ENCODE measurements around the gene CLUH.

GRCh38 chr17:2750721-2751120 is 39.2 kb upstream of the CLUH start:
- TF ChIP-seq POLR2A (IDR thresholded peaks at IDR 0.05) (no peak), CTCF (IDR thresholded peaks at IDR 0.05) (no peak), EP300 (IDR thresholded peaks at IDR 0.05) (no peak), POLR2AphosphoS5 (IDR thresholded peaks at IDR 0.05) (no peak)

All from sigmoid colon (tissue), 4 donors.